Endodermal cell (in vitro differentiated cells): ENCODE results near the gene FTO. TPM values are rescaled to one million over a fixed set of nuclear protein-coding genes. Genes with fewer than 3 reads are reported as not detected.

Experiments used
- DNase-seq: peaks from one replicate; pipeline ENCODE4 v3.0.0-alpha.2; 2017
- H3K27ac ChIP-seq: 2 replicates; pipeline ENCODE4 v1.5.1; 2013; ENCODE audit warnings: mild to moderate bottlenecking, low read depth, low read length, moderate library complexity
- H3K27me3 ChIP-seq: 2 replicates; pipeline ENCODE4 v1.6.1; 2013; ENCODE audit warnings: mild to moderate bottlenecking, low read length, moderate library complexity; ENCODE audit not compliant: insufficient read depth, control insufficient read depth, poor library complexity, severe bottlenecking
- H3K36me3 ChIP-seq: 2 replicates; pipeline ENCODE4 v1.7.0; 2013; ENCODE audit warnings: mild to moderate bottlenecking, low read length, moderate library complexity; ENCODE audit not compliant: control insufficient read depth, insufficient read depth
- H3K4me1 ChIP-seq: one replicate; pipeline ENCODE4 v1.7.0; 2013; ENCODE audit warnings: low read length; ENCODE audit not compliant: control insufficient read depth, insufficient read depth
- H3K4me3 ChIP-seq: 2 replicates; pipeline ENCODE4 v1.5.1; 2013; ENCODE audit warnings: mild to moderate bottlenecking, low read length, moderate library complexity
- H3K9ac ChIP-seq: 2 replicates; pipeline ENCODE4 v1.6.1; 2013; ENCODE audit warnings: mild to moderate bottlenecking, low read length, moderate library complexity; ENCODE audit not compliant: poor library complexity, severe bottlenecking; ENCODE audit errors: extremely low read depth
- H3K9me3 ChIP-seq: 2 replicates; pipeline ENCODE4 v1.6.1; 2013; ENCODE audit warnings: mild to moderate bottlenecking, low read length, moderate library complexity; ENCODE audit not compliant: control insufficient read depth
- H3K27ac Mint-ChIP-seq: 2 replicates; pipeline ENCODE4 v1.8.0; 2020; ENCODE audit warnings: mixed read lengths
- H3K27me3 Mint-ChIP-seq: 2 replicates; pipeline ENCODE4 v1.8.0; 2021; ENCODE audit warnings: mild to moderate bottlenecking, mixed read lengths; ENCODE audit not compliant: insufficient read depth
- H3K36me3 Mint-ChIP-seq: 2 replicates; pipeline ENCODE4 v1.8.0; 2020; ENCODE audit warnings: low read depth, mixed read lengths
- H3K4me1 Mint-ChIP-seq: 2 replicates; pipeline ENCODE4 v1.8.0; 2020; ENCODE audit warnings: mixed read lengths
- H3K4me3 Mint-ChIP-seq: 2 replicates; pipeline ENCODE4 v1.8.0; 2020; ENCODE audit warnings: mild to moderate bottlenecking, moderate library complexity, mixed read lengths
- H3K9me3 Mint-ChIP-seq: 2 replicates; pipeline ENCODE4 v1.8.0; 2020; ENCODE audit warnings: mild to moderate bottlenecking, mixed read lengths
- WGBS, 2 experiments: methylation state at CpG; one replicate each; pipeline versions ENCODE4 v1.1.5 to v1.1.7; 2013; ENCODE audit warnings: missing lambda C conversion rate in 2 of 2, mixed read lengths in 1 of 2; ENCODE audit not compliant: insufficient coverage in 1 of 2, insufficient read length in 1 of 2; 5-methylcytosine and 5-hydroxymethylcytosine counted together
- total RNA-seq, 2 donors: library from RNA; stranded (reverse); fragmentation: NEBNext Ultra II Directional in 1 of 2; extraction: Animal tissue kit (Norgen Biotek cat#: 25700) in 1 of 2; gene quantifications; 2 replicates in 1 of 2; 3 replicates in 1 of 2; pipeline ENCODE4 v1.2.1, GENCODE V29; 2021
- TF ChIP-seq, protein P1 (sequence below): fragments of 200-600 bp; sonication (generic); conservative IDR thresholded peaks from 2 replicates; pipeline ENCODE4 v1.5.0; 2021; ENCODE audit warnings: antibody characterized with exemption, mild to moderate bottlenecking

The FTO gene
- total RNA-seq, 2 donors from 2014 or later = 80.3 to 102 TPM

DNA sequence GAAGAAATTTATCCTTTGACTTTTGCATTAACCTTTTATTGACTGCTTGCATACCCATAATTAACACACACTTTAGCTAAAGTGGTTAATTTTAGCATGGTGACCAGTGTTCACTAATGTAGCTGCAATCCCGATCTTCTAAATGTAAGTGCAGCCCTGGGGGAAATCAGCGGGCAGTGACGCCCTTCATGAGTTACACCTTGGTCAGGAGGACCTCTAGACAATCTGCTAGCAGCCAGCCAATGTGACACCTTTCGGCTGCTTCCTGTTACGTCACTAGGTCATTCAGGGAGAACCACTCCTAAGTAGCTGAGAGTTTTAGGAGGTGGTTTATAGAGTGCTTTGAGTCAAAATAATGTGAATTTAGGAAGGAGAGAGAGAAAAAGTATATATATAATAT lies 402.1 kb downstream of the FTO start:
- TF ChIP-seq, protein P1, sequence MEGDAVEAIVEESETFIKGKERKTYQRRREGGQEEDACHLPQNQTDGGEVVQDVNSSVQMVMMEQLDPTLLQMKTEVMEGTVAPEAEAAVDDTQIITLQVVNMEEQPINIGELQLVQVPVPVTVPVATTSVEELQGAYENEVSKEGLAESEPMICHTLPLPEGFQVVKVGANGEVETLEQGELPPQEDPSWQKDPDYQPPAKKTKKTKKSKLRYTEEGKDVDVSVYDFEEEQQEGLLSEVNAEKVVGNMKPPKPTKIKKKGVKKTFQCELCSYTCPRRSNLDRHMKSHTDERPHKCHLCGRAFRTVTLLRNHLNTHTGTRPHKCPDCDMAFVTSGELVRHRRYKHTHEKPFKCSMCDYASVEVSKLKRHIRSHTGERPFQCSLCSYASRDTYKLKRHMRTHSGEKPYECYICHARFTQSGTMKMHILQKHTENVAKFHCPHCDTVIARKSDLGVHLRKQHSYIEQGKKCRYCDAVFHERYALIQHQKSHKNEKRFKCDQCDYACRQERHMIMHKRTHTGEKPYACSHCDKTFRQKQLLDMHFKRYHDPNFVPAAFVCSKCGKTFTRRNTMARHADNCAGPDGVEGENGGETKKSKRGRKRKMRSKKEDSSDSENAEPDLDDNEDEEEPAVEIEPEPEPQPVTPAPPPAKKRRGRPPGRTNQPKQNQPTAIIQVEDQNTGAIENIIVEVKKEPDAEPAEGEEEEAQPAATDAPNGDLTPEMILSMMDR = no peak
- DNase-seq = no peak
- Mint-ChIP-seq H3K36me3 (no peaks in the 10 kb centered on the region), H3K27ac (no peak overlapping the region), H3K4me3 (no peak overlapping the region), H3K27me3 (no peaks in the 10 kb centered on the region), H3K4me1 (peaks cover 18% of the 10 kb centered on the region), H3K9me3 (peaks cover 6% of the 10 kb centered on the region)
- Histone ChIP-seq H3K4me3 (no peak overlapping the region), H3K27ac (no peak overlapping the region), H3K36me3 (no peaks in the 10 kb centered on the region), H3K9ac (no peak overlapping the region), H3K9me3 (peaks cover 9% of the 10 kb centered on the region), H3K4me1 (peaks cover 3% of the 10 kb centered on the region), H3K27me3 (no peaks in the 10 kb centered on the region)
- WGBS, 2 experiments = 92 to 100% methylated on average over 5 of the region's 5 CpGs

- Mint-ChIP-seq H3K4me3 (no peak overlapping the region), H3K27ac (no peak overlapping the region), H3K36me3 (peaks cover 2% of the 10 kb centered on the region), H3K4me1 (peaks cover 18% of the 10 kb centered on the region), H3K27me3 (no peaks in the 10 kb centered on the region), H3K9me3 (no peaks in the 10 kb centered on the region)
- TF ChIP-seq, protein P1 = no peak
- H3K9ac ChIP-seq = no peak overlapping the region
- no peak overlapping the region for H3K27ac ChIP-seq
- no peak for DNase-seq
- H3K4me1 ChIP-seq = peaks cover 3% of the 10 kb centered on the region
- no peaks in the 10 kb centered on the region for H3K27me3 ChIP-seq
- WGBS, 2 experiments = 92 to 100% methylated on average over 2 to 6 of the region's 7 CpGs
- H3K4me3 ChIP-seq = no peak overlapping the region
- no peaks in the 10 kb centered on the region for H3K36me3 ChIP-seq
- H3K9me3 ChIP-seq = no peaks in the 10 kb centered on the region
These were observed 403.7 kb downstream of the FTO start for GRCh38 chr16:54107583-54108202.

- H3K27ac Mint-ChIP-seq = no peak overlapping the region
- Histone ChIP-seq H3K9me3 (no peaks in the 10 kb centered on the region), H3K9ac (no peak overlapping the region), H3K36me3 (no peaks in the 10 kb centered on the region), H3K27ac (no peak overlapping the region), H3K4me3 (no peak overlapping the region), H3K27me3 (no peaks in the 10 kb centered on the region), H3K4me1 (peaks cover 3% of the 10 kb centered on the region)
- WGBS, 2 experiments = 91 to 93% methylated on average over 6 to 14 of the region's 16 CpGs
- no peak overlapping the region for H3K4me3 Mint-ChIP-seq
- H3K4me1 Mint-ChIP-seq = peaks cover 7% of the 10 kb centered on the region
- H3K27me3 Mint-ChIP-seq = no peaks in the 10 kb centered on the region
- TF ChIP-seq, protein P1 = no peak
- H3K9me3 Mint-ChIP-seq = no peaks in the 10 kb centered on the region
- DNase-seq = no peak
- peaks cover 10% of the 10 kb centered on the region for H3K36me3 Mint-ChIP-seq
These were observed 406.3 kb downstream of the FTO start for GRCh38 chr16:54110016-54110981.
